B cell (primary cell): Measurements from ENCODE around the gene LURAP1L. TPM values are rescaled to one million over a fixed set of nuclear protein-coding genes. Genes with fewer than 3 reads are reported as not detected.

Source experiments
- ATAC-seq: fragments of 200-7000 bp; cut with Tn5 transposase; one replicate; pipeline ENCODE4 v1.10.0; 2021; ENCODE audit warnings: low read depth, mild to moderate bottlenecking, moderate number of reproducible peaks, moderate library complexity
- CTCF ChIA-PET: fragments of 350-600 bp; sonication (Branson Sonifier 250); formaldehyde crosslinking; loops from one replicate; lab custom pipeline; 2021; ENCODE audit warnings: antibody characterized with exemption, inconsistent platforms; lab: Charles Lee
- POLR2A ChIA-PET: fragments of 350-600 bp; sonication (Branson Sonifier 250); formaldehyde crosslinking; loops from one replicate; lab custom pipeline; 2021; ENCODE audit warnings: antibody characterized with exemption; lab: Charles Lee
- DNase-seq: peaks from one replicate; pipeline ENCODE4 v3.0.0; 2013
- H2AFZ ChIP-seq: 2 replicates; pipeline ENCODE4 v1.6.1; 2012; ENCODE audit warnings: mild to moderate bottlenecking, low read depth, low read length; ENCODE audit not compliant: insufficient read depth, poor library complexity, severe bottlenecking
- H3K27ac ChIP-seq, 2 donors: 1 replicate in 1 of 2; 2 replicates in 1 of 2; pipeline ENCODE4 v1.5.1; 2012 to 2013; ENCODE audit warnings: low read length in 2 of 2, mild to moderate bottlenecking in 2 of 2, moderate library complexity in 1 of 2
- H3K27me3 ChIP-seq, 4 experiments: fragments of 200-600 bp in 1 of 4; sonication (generic) in 1 of 4; replicated peaks in 1 of 4; 1 replicate in 2 of 4; 2 replicates in 2 of 4; pipeline versions ENCODE4 v1.6.1 to v1.7.0; 2013 to 2016; ENCODE audit warnings: low read length in 3 of 4, mild to moderate bottlenecking in 2 of 4, mixed read lengths in 1 of 4, moderate library complexity in 1 of 4; ENCODE audit not compliant: insufficient read depth in 4 of 4, control insufficient read depth in 3 of 4; ENCODE audit errors: control extremely low read depth in 1 of 4
- H3K36me3 ChIP-seq, 2 experiments: replicated peaks in 1 of 2; 1 replicate in 1 of 2; 2 replicates in 1 of 2; pipeline versions ENCODE4 v1.6.1 to v1.7.1; 2013; ENCODE audit warnings: low read length in 1 of 2; ENCODE audit not compliant: insufficient read depth in 2 of 2, control insufficient read depth in 1 of 2; ENCODE audit errors: control extremely low read depth in 1 of 2, extremely low read depth in 1 of 2
- H3K4me1 ChIP-seq, 2 donors: fragments of 200-600 bp in 1 of 2; sonication (generic) in 1 of 2; 1 replicate in 1 of 2; 2 replicates in 1 of 2; pipeline versions ENCODE4 v1.5.1 to v1.6.1; 2013 to 2017; ENCODE audit warnings: low read length in 2 of 2; ENCODE audit not compliant: control insufficient read depth in 2 of 2, insufficient read depth in 2 of 2
- H3K4me2 ChIP-seq: replicated peaks from 2 replicates; pipeline ENCODE3; 2012; ENCODE audit warnings: mild to moderate bottlenecking, low read depth, low read length; ENCODE audit not compliant: poor library complexity, severe bottlenecking
- H3K4me3 ChIP-seq, 5 experiments: fragments of 200-600 bp in 1 of 5; sonication (generic) in 1 of 5; 1 replicate in 3 of 5; 2 replicates in 2 of 5; pipeline versions ENCODE4 v1.5.1 to v1.7.0; 2011 to 2016; ENCODE audit warnings: low read length in 4 of 5, mild to moderate bottlenecking in 4 of 5, low read depth in 2 of 5, control low read depth in 1 of 5, moderate library complexity in 1 of 5; ENCODE audit not compliant: insufficient read depth in 1 of 5; ENCODE audit errors: control extremely low read depth in 1 of 5, extremely low read depth in 1 of 5
- H3K79me2 ChIP-seq: fragments of 200-600 bp; sonication (generic); one replicate; pipeline ENCODE4 v1.6.0; 2016; ENCODE audit warnings: low read length; ENCODE audit not compliant: control insufficient read depth, insufficient read depth
- H3K9ac ChIP-seq: fragments of 200-600 bp; sonication (generic); 2 replicates; pipeline ENCODE4 v1.6.1; 2017; ENCODE audit warnings: mild to moderate bottlenecking, low read length, moderate library complexity
- H3K9me3 ChIP-seq, 3 donors: one replicate each; pipeline versions ENCODE4 v1.6.1 to v1.7.1; 2013; ENCODE audit warnings: low read length in 2 of 3; ENCODE audit not compliant: control insufficient read depth in 2 of 3, insufficient read depth in 1 of 3; ENCODE audit errors: control extremely low read depth in 1 of 3
- H4K20me1 ChIP-seq: 2 replicates; pipeline ENCODE4 v1.6.0; 2012; ENCODE audit warnings: mild to moderate bottlenecking, low read length; ENCODE audit not compliant: insufficient read depth, control insufficient read depth, poor library complexity, severe bottlenecking
- H3K27ac Mint-ChIP-seq: one replicate; pipeline ENCODE4 v1.8.0; 2021; ENCODE audit warnings: mixed read lengths
- H3K27me3 Mint-ChIP-seq: one replicate; pipeline ENCODE4 v1.8.0; 2021; ENCODE audit warnings: mixed read lengths
- H3K4me1 Mint-ChIP-seq: one replicate; pipeline ENCODE4 v1.8.0; 2021; ENCODE audit warnings: mixed read lengths
- H3K4me3 Mint-ChIP-seq: one replicate; pipeline ENCODE4 v1.8.0; 2021; ENCODE audit warnings: mixed read lengths
- H3K9me3 Mint-ChIP-seq: one replicate; pipeline ENCODE4 v1.8.0; 2022; ENCODE audit warnings: mixed read lengths; ENCODE audit not compliant: insufficient read depth
- EZH2 ChIP-seq: IDR thresholded peaks from 2 replicates; pipeline ENCODE4 v1.6.1; 2012; ENCODE audit warnings: borderline replicate concordance, low read depth, mild to moderate bottlenecking, moderate library complexity, low read length; ENCODE audit not compliant: insufficient read depth, poor library complexity, severe bottlenecking
- WGBS: methylation state at CpG from one replicate; pipeline ENCODE4 v1.1.5; 2013; ENCODE audit warnings: missing lambda C conversion rate; ENCODE audit not compliant: insufficient coverage; 5-methylcytosine and 5-hydroxymethylcytosine counted together
- intact Hi-C: fragments of 100-400 bp; cut with micrococcal nuclease; formaldehyde crosslinking; loops from one replicate; pipeline ENCODE4 v1.10.0; 2022
- polyA plus RNA-seq: library from polyadenylated mRNA; depleted of rRNA; stranded (reverse); fragments of >200 nt; gene quantifications from 2 replicates; pipeline ENCODE4 v1.2.3, GENCODE V29; 2012
- total RNA-seq, 2 donors: library from RNA; stranded (reverse); fragments of 120-200 nt in 1 of 2; gene quantifications; 1 replicate in 1 of 2; 2 replicates in 1 of 2; pipeline versions ENCODE4 v1.2.3 to v1.2.4, GENCODE V29; 2013 to 2022
- TF ChIP-seq, protein P1 (sequence below): fragments of 200-600 bp; IDR thresholded peaks from one replicate; pipeline ENCODE4 v1.8.0; 2022; ENCODE audit warnings: antibody characterized with exemption, mild to moderate bottlenecking

Gene LURAP1L
- total and polyA plus RNA-seq, 2 donors (not counting 1 experiment from before 2014, with no cell fraction given): not detected

DNA sequence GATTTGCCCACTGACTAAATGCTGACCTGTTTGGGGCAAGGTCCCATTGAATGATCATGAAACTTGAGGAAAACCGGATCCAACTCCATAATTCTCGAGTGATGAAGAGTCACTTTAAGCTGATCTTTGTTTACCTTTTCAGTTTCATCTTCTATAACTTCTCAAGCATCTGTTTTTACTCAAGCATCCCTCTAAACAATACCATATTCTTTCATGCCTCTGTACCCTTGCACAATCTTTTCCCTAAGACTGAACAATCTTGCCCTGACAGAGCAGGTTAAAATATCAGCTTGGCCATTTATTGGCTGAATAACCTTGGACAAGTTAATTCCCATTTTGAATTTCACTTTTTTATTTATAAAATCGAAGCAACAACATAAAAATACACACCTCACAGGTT is 41.8 kb upstream of the LURAP1L start:
- H3K4me1 Mint-ChIP-seq: no peaks in the 10 kb centered on the region
- H3K4me3 Mint-ChIP-seq: no peak overlapping the region
- intact Hi-C loops: no loop called here

GRCh38 chr9:12735665-12736064 is 39.2 kb upstream of the LURAP1L start:
- no peaks in the 10 kb centered on the region for H4K20me1 ChIP-seq
- H3K27ac Mint-ChIP-seq: no peak overlapping the region
- H3K4me1 ChIP-seq: no peaks in the 10 kb centered on the region
- DNase-seq (no peak), ATAC-seq (no peak)
- no peaks in the 10 kb centered on the region for H3K9me3 ChIP-seq
- intact Hi-C loops: no loop called here
- H3K79me2 ChIP-seq: no peaks in the 10 kb centered on the region
- ChIA-PET CTCF (no interaction called here), POLR2A (no interaction called here)
- H3K27me3 Mint-ChIP-seq: no peaks in the 10 kb centered on the region
- no peaks in the 10 kb centered on the region for H3K36me3 ChIP-seq
- WGBS: 0% methylated on average over 1 of the region's 3 CpGs
- no peak overlapping the region for H3K4me3 ChIP-seq
- H3K27ac ChIP-seq: no peak overlapping the region
- no peak overlapping the region for H2AFZ ChIP-seq
- H3K4me1 Mint-ChIP-seq: no peaks in the 10 kb centered on the region
- no peak overlapping the region for H3K4me3 Mint-ChIP-seq
- H3K9ac ChIP-seq: no peak overlapping the region
- no peaks in the 10 kb centered on the region for H3K9me3 Mint-ChIP-seq
- TF ChIP-seq, protein P1, sequence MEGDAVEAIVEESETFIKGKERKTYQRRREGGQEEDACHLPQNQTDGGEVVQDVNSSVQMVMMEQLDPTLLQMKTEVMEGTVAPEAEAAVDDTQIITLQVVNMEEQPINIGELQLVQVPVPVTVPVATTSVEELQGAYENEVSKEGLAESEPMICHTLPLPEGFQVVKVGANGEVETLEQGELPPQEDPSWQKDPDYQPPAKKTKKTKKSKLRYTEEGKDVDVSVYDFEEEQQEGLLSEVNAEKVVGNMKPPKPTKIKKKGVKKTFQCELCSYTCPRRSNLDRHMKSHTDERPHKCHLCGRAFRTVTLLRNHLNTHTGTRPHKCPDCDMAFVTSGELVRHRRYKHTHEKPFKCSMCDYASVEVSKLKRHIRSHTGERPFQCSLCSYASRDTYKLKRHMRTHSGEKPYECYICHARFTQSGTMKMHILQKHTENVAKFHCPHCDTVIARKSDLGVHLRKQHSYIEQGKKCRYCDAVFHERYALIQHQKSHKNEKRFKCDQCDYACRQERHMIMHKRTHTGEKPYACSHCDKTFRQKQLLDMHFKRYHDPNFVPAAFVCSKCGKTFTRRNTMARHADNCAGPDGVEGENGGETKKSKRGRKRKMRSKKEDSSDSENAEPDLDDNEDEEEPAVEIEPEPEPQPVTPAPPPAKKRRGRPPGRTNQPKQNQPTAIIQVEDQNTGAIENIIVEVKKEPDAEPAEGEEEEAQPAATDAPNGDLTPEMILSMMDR: no peak
- no peak for TF ChIP-seq EZH2
- no peaks in the 10 kb centered on the region for H3K27me3 ChIP-seq
- H3K4me2 ChIP-seq: no peak overlapping the region

More for the DNA sequence above, 41.8 kb upstream of the LURAP1L start:
- DNase-seq (no peak), ATAC-seq (no peak)
- no peaks in the 10 kb centered on the region for H3K9me3 Mint-ChIP-seq
- Histone ChIP-seq H3K4me1 (no peaks in the 10 kb centered on the region), H3K27ac (no peak overlapping the region), H2AFZ (no peak overlapping the region), H3K4me3 (no peak overlapping the region), H3K4me2 (no peak overlapping the region), H3K9ac (no peak overlapping the region), H4K20me1 (no peaks in the 10 kb centered on the region), H3K9me3 (no peaks in the 10 kb centered on the region), H3K79me2 (no peaks in the 10 kb centered on the region), H3K36me3 (no peaks in the 10 kb centered on the region), H3K27me3 (no peaks in the 10 kb centered on the region)
- no peak overlapping the region for H3K27ac Mint-ChIP-seq
- no peaks in the 10 kb centered on the region for H3K27me3 Mint-ChIP-seq
- TF ChIP-seq, protein P1: no peak
- no peak for TF ChIP-seq EZH2
- WGBS: 89% methylated on average over 2 of the region's 3 CpGs
- ChIA-PET POLR2A (no interaction called here), CTCF (no interaction called here)
